Activated CD4-positive, CD25-positive, alpha-beta regulatory T cell (primary cell): ENCODE measurements around the gene TMEM269.
A peak's percentile ranks its signal among the peaks of the same experiment; 100 is the strongest.
"Not testable (repeated sequence)": the region's sequence is repeated elsewhere in the genome, so short reads cannot be mapped to it uniquely, and the experiment has no call there.

Experiments used
- DNase-seq, 4 experiments: peaks; one replicate each; lab custom pipeline; 2025; lab: John Stamatoyannopoulos, UW

The TMEM269 gene

GRCh38 chr1:42776502-42776901 is 8.3 kb upstream of the TMEM269 start:
- no peak for DNase-seq

- DNase-seq: no peak
Observed at GRCh38 chr1:42777852-42778251, 6.9 kb upstream of the TMEM269 start.

GRCh38 chr1:42779725-42780124 is 5.1 kb upstream of the TMEM269 start:
- no peak for DNase-seq

GRCh38 chr1:42780176-42780575 is 4.6 kb upstream of the TMEM269 start:
- no peak for DNase-seq

GRCh38 chr1:42783092-42783491 is 1.7 kb upstream of the TMEM269 start:
- no peak for DNase-seq

GRCh38 chr1:42784547-42784945 is 245 bp upstream of the TMEM269 start:
- DNase-seq: no peak

GRCh38 chr1:42786097-42786496 is 1.3 kb downstream of the TMEM269 start:
- no peak for DNase-seq

GRCh38 chr1:42788021-42788420 is 3.2 kb downstream of the TMEM269 start:
- DNase-seq: no peak

GRCh38 chr1:42793824-42794223 is 9.0 kb downstream of the TMEM269 start:
- no peak for DNase-seq

GRCh38 chr1:42797414-42797813 is 12.6 kb downstream of the TMEM269 start:
- DNase-seq: no peak

- no peak for DNase-seq
Observed at GRCh38 chr1:42797979-42798378, 13.2 kb downstream of the TMEM269 start.

- DNase-seq: no peak
Observed at GRCh38 chr1:42801832-42802473, 17.2 kb downstream of the TMEM269 start.

GRCh38 chr1:42806171-42806570 is 21.4 kb downstream of the TMEM269 start:
- DNase-seq: no peak

- DNase-seq: no peak
Observed at GRCh38 chr1:42806593-42806992, 21.8 kb downstream of the TMEM269 start.

GRCh38 chr1:42807056-42807668 is 22.4 kb downstream of the TMEM269 start:
- DNase-seq: no peak

- not testable (repeated sequence) for DNase-seq
Observed at GRCh38 chr1:42814815-42815214, 30.0 kb downstream of the TMEM269 start.

- no peak for DNase-seq
Observed at GRCh38 chr1:42815941-42816584, 31.3 kb downstream of the TMEM269 start.

GRCh38 chr1:42816585-42817439 is 32.0 kb downstream of the TMEM269 start, which contains the start of the genes ERMAP and SVBP:
Gene ERMAP (plus strand): TSS chr1:42817122. CDS start chr1:42830449, 13,327 bp downstream.
Gene SVBP (minus strand): TSS chr1:42817397. CDS start chr1:42816544, 853 bp downstream.
- peak; percentile 92 to 94 (median 92) for DNase-seq

- no peak for DNase-seq
Observed at GRCh38 chr1:42817440-42817767, 32.6 kb downstream of the TMEM269 start.

- DNase-seq: no peak
Observed at GRCh38 chr1:42817976-42818375, 33.2 kb downstream of the TMEM269 start.

- DNase-seq: no peak
Observed at GRCh38 chr1:42820813-42821212, 36.0 kb downstream of the TMEM269 start.

- DNase-seq: no peak
Observed at GRCh38 chr1:42821690-42822089, 36.9 kb downstream of the TMEM269 start.
